ENCODE measurements around the gene NEK2.

- no peak for TF ChIP-seq CTCF (IDR thresholded peaks at IDR 0.05)
- no peak for TF ChIP-seq POLR2A (IDR thresholded peaks at IDR 0.05)
Measured at GRCh38 chr1:211620097-211620496, 55.3 kb downstream of the NEK2 start.

Data from uterus (tissue), 2 donors.